Measurements from ENCODE around the gene AAMDC. TPM values are rescaled to one million over a fixed set of nuclear protein-coding genes. Genes with fewer than 3 reads are reported as not detected.
A peak's percentile ranks its signal among the peaks of the same experiment; 100 is the strongest.

AAMDC gene
- total and polyA plus RNA-seq, 10 of the 15 experiments (the other 5 are each of a cell fraction or from before 2014, with no cell fraction given) = 3.7 to 38.3 (median 11.2) TPM

DNA sequence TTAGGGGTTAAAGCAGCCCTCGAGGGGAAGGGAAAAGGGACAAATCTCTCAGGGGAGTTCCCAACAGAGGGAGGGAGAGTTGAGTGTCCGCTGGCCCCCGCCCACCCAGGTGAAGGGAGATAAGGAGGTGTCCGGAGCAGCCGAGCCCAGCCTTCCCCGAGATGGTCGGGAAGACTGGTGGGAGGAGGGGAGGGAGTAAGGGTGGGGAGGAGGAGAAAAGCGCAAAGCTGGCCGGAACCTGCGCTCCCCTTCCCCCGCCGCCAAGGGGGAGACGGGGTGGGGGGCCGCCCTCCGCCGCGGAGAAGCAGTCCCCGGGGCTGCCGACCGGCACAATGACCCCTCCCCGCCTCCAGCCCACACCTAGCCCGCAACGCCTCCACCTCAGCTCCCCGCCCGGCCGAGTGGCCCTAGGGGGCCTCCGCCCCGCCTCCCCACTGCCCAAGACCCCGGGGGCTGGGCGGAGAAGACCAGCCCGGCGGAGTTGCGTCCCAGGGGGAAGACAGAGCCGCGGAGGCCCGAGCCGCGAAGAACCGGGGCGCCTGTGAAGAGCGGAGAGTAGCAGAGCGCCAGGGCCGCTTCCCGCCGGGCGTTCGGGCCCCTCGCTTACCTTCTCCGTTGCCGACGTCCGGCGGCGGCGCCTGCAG lies 901 bp upstream of the AAMDC start:
- WGBS (ENCODE audit: insufficient coverage, insufficient replicate concordance, low lambda C conversion rate, missing lambda C conversion rate) = 0% methylated on average over 26 of the region's 55 CpGs

More for the DNA sequence above, 901 bp upstream of the AAMDC start:
- ATAC-seq (peak; percentile 33), FAIRE-seq (no peak), DNase-seq (ENCODE audit: low read depth, low spot score) (no peak)
- RAD21 ChIA-PET (ENCODE audit: unreplicated experiment) = interaction anchor here (0.6 to 0.9 kb wide), 2 partner anchors 114 to 174 kb away, joined by 3 to 4 read pairs; partner anchors contain the start of gene INTS4
- Histone ChIP-seq H3K4me3 (peak overlapping the region; percentile 97), H3K4me1 (ENCODE audit: control insufficient read depth, insufficient read depth, low read length) (peaks cover 3% of the 10 kb centered on the region; the same call in 1 of the 2 replicates), H3K27me3 (replicated peaks in 1 of 2; ENCODE audit: control insufficient read depth in 2 of 2, insufficient read depth in 2 of 2, low read length in 1 of 2) (no peaks in the 10 kb centered on the region), H3K4me2 (ENCODE audit: control insufficient read depth, insufficient read depth) (peak overlapping the region; percentile 69; the same call in 1 of the 2 replicates), H4K20me1 (ENCODE audit: control insufficient read depth, insufficient read depth) (no peaks in the 10 kb centered on the region), H3K27ac (ENCODE audit: control insufficient read depth, insufficient read depth) (peak overlapping the region; percentile 89), H2AFZ (ENCODE audit: control insufficient read depth, low read depth, low read length) (peak overlapping the region; percentile 86), H3K9me3 (replicated peaks; ENCODE audit: control insufficient read depth, insufficient read depth, low read length) (peaks cover under 1% of the 10 kb centered on the region; the same call in 2 of the 3 replicates), H3K79me2 (ENCODE audit: control insufficient read depth, insufficient read depth, low read length) (peaks cover 55% of the 10 kb centered on the region), H3K36me3 (ENCODE audit: control insufficient read depth in 2 of 2, insufficient read depth in 2 of 2, low read length in 1 of 2) (no peaks in the 10 kb centered on the region), H3K9ac (ENCODE audit: control insufficient read depth, insufficient read depth, low read length) (peak overlapping the region; percentile 94)
- TF ChIP-seq DPF2 (IDR thresholded peaks at IDR 0.05) (peak; percentile 54; the same call in 1 of the 2 replicates), YBX1 (IDR thresholded peaks at IDR 0.05) (no peak), IKZF2 (IDR thresholded peaks at IDR 0.05) (peak; percentile 29 to 31; a peak in 1 of 4 replicates), NR2C1 (IDR thresholded peaks at IDR 0.05) (no peak), NBN (IDR thresholded peaks at IDR 0.05) (0 out of 2 replicates have a peak, but pooled peaks have one; percentile 12), HDAC6 (IDR thresholded peaks at IDR 0.05; ENCODE audit: unreplicated experiment) (no peak), ASH2L (IDR thresholded peaks at IDR 0.05; ENCODE audit: borderline replicate concordance, low read depth) (no peak), CREM (IDR thresholded peaks at IDR 0.05; ENCODE audit: low read depth) (no peak), HDAC2 (IDR thresholded peaks at IDR 0.05) (no peak), NFIC (IDR thresholded peaks at IDR 0.05; ENCODE audit: low read depth, low read length) (no peak), NFXL1 (IDR thresholded peaks at IDR 0.05; ENCODE audit: borderline replicate concordance) (0 out of 2 replicates have a peak, but pooled peaks have one; percentile 23)
- TF ChIP-seq, protein P1, sequence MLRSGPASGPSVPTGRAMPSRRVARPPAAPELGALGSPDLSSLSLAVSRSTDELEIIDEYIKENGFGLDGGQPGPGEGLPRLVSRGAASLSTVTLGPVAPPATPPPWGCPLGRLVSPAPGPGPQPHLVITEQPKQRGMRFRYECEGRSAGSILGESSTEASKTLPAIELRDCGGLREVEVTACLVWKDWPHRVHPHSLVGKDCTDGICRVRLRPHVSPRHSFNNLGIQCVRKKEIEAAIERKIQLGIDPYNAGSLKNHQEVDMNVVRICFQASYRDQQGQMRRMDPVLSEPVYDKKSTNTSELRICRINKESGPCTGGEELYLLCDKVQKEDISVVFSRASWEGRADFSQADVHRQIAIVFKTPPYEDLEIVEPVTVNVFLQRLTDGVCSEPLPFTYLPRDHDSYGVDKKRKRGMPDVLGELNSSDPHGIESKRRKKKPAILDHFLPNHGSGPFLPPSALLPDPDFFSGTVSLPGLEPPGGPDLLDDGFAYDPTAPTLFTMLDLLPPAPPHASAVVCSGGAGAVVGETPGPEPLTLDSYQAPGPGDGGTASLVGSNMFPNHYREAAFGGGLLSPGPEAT (IDR thresholded peaks at IDR 0.05; ENCODE audit: low read depth) = peak; percentile 24; the same call in 1 of the 2 replicates
- CTCF ChIA-PET = interaction anchor here (0.8 to 1.9 kb wide), 3 partner anchors 14 to 180 kb away, joined by 3 to 6 read pairs (median 4); partner anchors contain the start of gene INTS4
- in situ Hi-C loops (cut with MboI) = loop anchor here (5.0 kb wide), 1 partner anchor 172 kb away; the partner anchor contains the start of gene INTS4
- intact Hi-C loops (cut with micrococcal nuclease; ENCODE audit: unreplicated experiment) = loop anchor here (2.0 to 5.0 kb wide), 4 partner anchors 43 to 183 kb away; partner anchors contain the start of genes CLNS1A and INTS4
- POLR2A ChIA-PET = interaction anchor here (1.9 kb wide), 1 partner anchor 175 kb away, joined by 5 read pairs; the partner anchor contains the start of gene INTS4
- no TSS peak for BruUV-seq (replicated peaks)
- SMC1A ChIA-PET (ENCODE audit: uncharacterized antibody, unreplicated experiment) = interaction anchor here (0.7 kb wide), 1 partner anchor 175 kb away, joined by 3 read pairs; no protein-coding TSS in a partner anchor
